ENCODE data around the gene BBS5. TPM values are rescaled to one million over a fixed set of nuclear protein-coding genes. Genes with fewer than 3 reads are reported as not detected.

Gene BBS5
- total RNA-seq, 1 experiment from 2014 or later, result 0.55 TPM

- no peaks in the 10 kb centered on the region for H3K9me3 Mint-ChIP-seq
- H3K27ac ChIP-seq (ENCODE audit: insufficient read length, low read depth, low read length), result no peak overlapping the region
Observed at GRCh38 chr2:169438466-169439072, 40.7 kb upstream of the BBS5 start.

More at GRCh38 chr2:169438466-169439072, 40.7 kb upstream of the BBS5 start:
- no peak overlapping the region for H4K8ac ChIP-seq (replicated peaks; ENCODE audit: insufficient read length, low read depth, low read length)
- no peaks in the 10 kb centered on the region for H3K79me1 ChIP-seq (ENCODE audit: insufficient read depth, low read depth, low read length, poor library complexity, severe bottlenecking)
- H3K23ac ChIP-seq (ENCODE audit: insufficient read length, low read depth, low read length), result no peak overlapping the region
- no peaks in the 10 kb centered on the region for H4K20me1 ChIP-seq (ENCODE audit: control insufficient read depth, insufficient read depth, insufficient read length)
- no peaks in the 10 kb centered on the region for H3K4me1 ChIP-seq (ENCODE audit: insufficient read depth, low read length)
- no peak overlapping the region for H4K5ac ChIP-seq (ENCODE audit: insufficient read length, low read depth, low read length)
- H2BK5ac ChIP-seq (ENCODE audit: insufficient read length, low read length), result no peak overlapping the region
- H2BK15ac ChIP-seq (ENCODE audit: low read depth, low read length), result no peak overlapping the region
- no CpG with 5 or more reads among the region's 3 CpGs for WGBS (ENCODE audit: extremely low coverage, insufficient read length, low lambda C conversion rate)
- H3K4me1 Mint-ChIP-seq, result peaks cover 0 to 10% of the 10 kb centered on the region in 2 experiments; a peak in 2 of 4 replicates
- no peaks in the 10 kb centered on the region for H3K9me3 ChIP-seq (ENCODE audit: control insufficient read depth, low read depth, low read length)
- H2BK120ac ChIP-seq (ENCODE audit: low read depth, low read length, poor library complexity, severe bottlenecking), result no peak overlapping the region
- no peak overlapping the region for H3K4ac ChIP-seq (ENCODE audit: low read depth, low read length)
- no peak overlapping the region for H3K9ac ChIP-seq (ENCODE audit: extremely low read depth, insufficient read length, low read length)
- no peak overlapping the region for H3K56ac ChIP-seq (ENCODE audit: insufficient read length, low read depth, low read length)
- H4K91ac ChIP-seq (ENCODE audit: insufficient read length, low read depth, low read length), result no peak overlapping the region
- H2BK20ac ChIP-seq (ENCODE audit: low read depth, low read length, poor library complexity, severe bottlenecking), result no peak overlapping the region
- no peak for TF ChIP-seq CTCF (conservative IDR thresholded peaks at IDR 0.05)
- H3K4me3 Mint-ChIP-seq, result no peak overlapping the region
- H3K14ac ChIP-seq (ENCODE audit: insufficient read depth, low read length), result no peak overlapping the region
- no peak overlapping the region for H3K4me2 ChIP-seq (ENCODE audit: insufficient read depth, insufficient read length, low read length)
- no peak overlapping the region for H3K18ac ChIP-seq (ENCODE audit: insufficient read length, low read depth, low read length)
- DNase-seq, result no peak
- no peak overlapping the region for H2BK12ac ChIP-seq (ENCODE audit: insufficient read length, low read depth, low read length)
- H3K79me2 ChIP-seq (ENCODE audit: insufficient read depth, low read length), result no peaks in the 10 kb centered on the region
- H2AK5ac ChIP-seq (ENCODE audit: insufficient read length, low read length), result no peak overlapping the region
- H2AFZ ChIP-seq (ENCODE audit: low read length), result no peak overlapping the region
- no peaks in the 10 kb centered on the region for H3K27me3 ChIP-seq (ENCODE audit: insufficient read depth, low read length)
- no peak overlapping the region for H3K27ac Mint-ChIP-seq
- H3K23me2 ChIP-seq (ENCODE audit: insufficient read length, low read depth, low read length, poor library complexity, severe bottlenecking), result no peaks in the 10 kb centered on the region
- no peaks in the 10 kb centered on the region for H3K36me3 Mint-ChIP-seq (ENCODE audit: insufficient read depth in 1 of 3, low read depth in 3 of 3)
- H3T11ph ChIP-seq (ENCODE audit: low read length), result no peak overlapping the region
- H3K27me3 Mint-ChIP-seq (ENCODE audit: low read depth), result no peaks in the 10 kb centered on the region; the same call in 1 of the 2 replicates
